A549 (cell line): ENCODE measurements around the gene DAGLA. TPM values are rescaled to one million over a fixed set of nuclear protein-coding genes. Genes with fewer than 3 reads are reported as not detected.

Experiments used
- ATAC-seq, 2 experiments: fragments of 200-7000 bp in 1 of 2; fragments of >200 bp in 1 of 2; cut with Nextera tagmentation in 1 of 2; cut with Tn5 transposase in 1 of 2; 3 replicates each; pipeline versions ENCODE4 v1.8.0 to v1.9.1; 2018 to 2020; ENCODE audit warnings: mild to moderate bottlenecking in 1 of 2, moderate library complexity in 1 of 2
- CTCF ChIA-PET: fragments of 300-600 bp; sonication (Branson Sonifier 250); formaldehyde crosslinking; extraction: SDS; loops from one replicate; lab custom pipeline; 2021; ENCODE audit warnings: antibody characterized with exemption, inconsistent platforms; lab: Yijun Ruan, JAX
- POLR2A ChIA-PET: fragments of 350-600 bp; formaldehyde crosslinking; extraction: SDS; loops from one replicate; lab custom pipeline; 2021; ENCODE audit warnings: antibody characterized with exemption, inconsistent platforms; lab: Yijun Ruan, JAX
- DNase-seq, 2 experiments: peaks; one replicate each; pipeline versions ENCODE4 v3.0.0 to v3.0.0-alpha.2; 2011 to 2016; ENCODE audit warnings: low read depth in 1 of 2, low spot score in 1 of 2
- FAIRE-seq: peaks from 2 replicates; lab custom pipeline; 2011; peaks lifted over from hg19 to GRCh38; lab: Jason Lieb, UNC
- H3K27ac ChIP-seq, 2 experiments: fragments of >200 bp; sonication (Bioruptor Twin); formaldehyde crosslinking; 3 replicates each; pipeline ENCODE4 v1.5.1; 2016 to 2017
- H3K4me1 ChIP-seq: fragments of >200 bp; sonication (Bioruptor Twin); formaldehyde crosslinking; 3 replicates; pipeline ENCODE4 v1.6.1; 2016
- H3K4me2 ChIP-seq: fragments of >200 bp; sonication (Bioruptor Twin); formaldehyde crosslinking; 3 replicates; pipeline ENCODE4 v1.6.1; 2016
- H3K4me3 ChIP-seq: fragments of >200 bp; sonication (Bioruptor Twin); formaldehyde crosslinking; 3 replicates; pipeline ENCODE4 v1.5.1; 2016
- H3K9me3 ChIP-seq: fragments of >200 bp; sonication (Bioruptor Twin); formaldehyde crosslinking; 3 replicates; pipeline ENCODE4 v1.6.1; 2016
- BHLHE40 ChIP-seq: IDR thresholded peaks from 2 replicates; pipeline ENCODE4 v1.6.1; 2012; ENCODE audit warnings: low read depth, low read length, inconsistent platforms
- CBX8 ChIP-seq: fragments of 200-600 bp; sonication (generic); IDR thresholded peaks from 2 replicates; pipeline ENCODE4 v1.6.1; 2016
- CEBPB ChIP-seq, 2 experiments: fragments of >200 bp in 1 of 2; sonication (Bioruptor Twin) in 1 of 2; formaldehyde crosslinking in 1 of 2; IDR thresholded peaks; 2 replicates each; pipeline ENCODE4 v1.6.1; 2012 to 2016
- CHD2 ChIP-seq: fragments of 150-350 bp; IDR thresholded peaks from 2 replicates; pipeline ENCODE4 v1.6.1; 2014; ENCODE audit warnings: low read length; ENCODE audit not compliant: partially characterized antibody
- EHMT2 ChIP-seq: fragments of 200-600 bp; sonication (generic); IDR thresholded peaks from 2 replicates; pipeline ENCODE4 v1.6.1; 2016; ENCODE audit warnings: antibody characterized with exemption, low read depth, mild to moderate bottlenecking, moderate library complexity
- FOSB ChIP-seq: fragments of 250-450 bp; sonication (Bioruptor Pico); IDR thresholded peaks from 2 replicates; pipeline ENCODE4 v1.5.0; 2020; ENCODE audit warnings: mild to moderate bottlenecking, moderate library complexity
- FOSL2 ChIP-seq, 2 experiments: fragments of 450-650 bp in 1 of 2; fragments of >200 bp in 1 of 2; sonication (Bioruptor Twin) in 1 of 2; formaldehyde crosslinking; IDR thresholded peaks; 2 replicates each; pipeline versions ENCODE4 v1.5.0 to v1.6.1; 2016 to 2020; ENCODE audit warnings: mild to moderate bottlenecking in 1 of 2, moderate library complexity in 1 of 2
- GATA3 ChIP-seq: IDR thresholded peaks from 2 replicates; pipeline ENCODE4 v1.6.1; 2012; ENCODE audit warnings: borderline replicate concordance
- HDAC2 ChIP-seq: fragments of 200-600 bp; sonication (generic); IDR thresholded peaks from 2 replicates; pipeline ENCODE4 v1.6.1; 2016
- HOXA7 ChIP-seq: fragments of 250-450 bp; sonication (Bioruptor Pico); IDR thresholded peaks from 2 replicates; pipeline ENCODE4 v1.5.0; 2020; ENCODE audit warnings: mild to moderate bottlenecking, moderate library complexity
- HOXB13 ChIP-seq: fragments of 250-450 bp; sonication (Bioruptor Pico); IDR thresholded peaks from 2 replicates; pipeline ENCODE4 v1.5.0; 2020; ENCODE audit warnings: low read depth, mild to moderate bottlenecking, moderate library complexity
- HOXB5 ChIP-seq: fragments of 250-450 bp; sonication (Bioruptor Pico); IDR thresholded peaks from 2 replicates; pipeline ENCODE4 v1.5.0; 2020; ENCODE audit warnings: mild to moderate bottlenecking, moderate library complexity
- KDM5A ChIP-seq: fragments of 200-600 bp; sonication (generic); IDR thresholded peaks from 2 replicates; pipeline ENCODE4 v1.6.1; 2016; ENCODE audit warnings: antibody characterized with exemption, mild to moderate bottlenecking
- MAFK ChIP-seq: fragments of 450-650 bp; IDR thresholded peaks from 2 replicates; pipeline ENCODE4 v1.6.1; 2014; ENCODE audit not compliant: partially characterized antibody
- MYC ChIP-seq: IDR thresholded peaks from 2 replicates; pipeline ENCODE4 v1.6.1; 2012; ENCODE audit warnings: mild to moderate bottlenecking, inconsistent platforms, low read length, improper control_type of control experiment, borderline replicate concordance
- NFE2L2 ChIP-seq: fragments of 150-350 bp; conservative IDR thresholded peaks from 2 replicates; pipeline ENCODE4 v1.6.1; 2014; ENCODE audit warnings: low read length
- NPAS2 ChIP-seq: fragments of 250-450 bp; sonication (Bioruptor Pico); IDR thresholded peaks from 2 replicates; pipeline ENCODE4 v1.8.0; 2022; ENCODE audit warnings: mild to moderate bottlenecking, moderate library complexity, borderline replicate concordance
- PHF8 ChIP-seq: fragments of 200-600 bp; sonication (generic); IDR thresholded peaks from 2 replicates; pipeline ENCODE4 v1.6.1; 2016; ENCODE audit warnings: low read depth, mild to moderate bottlenecking, antibody characterized with exemption, moderate library complexity, borderline replicate concordance
- RARB ChIP-seq: fragments of 250-450 bp; sonication (Bioruptor Pico); IDR thresholded peaks from 2 replicates; pipeline ENCODE4 v1.8.0; 2021; ENCODE audit warnings: mild to moderate bottlenecking, moderate library complexity
- SMC3 ChIP-seq: fragments of >200 bp; sonication (Bioruptor Twin); formaldehyde crosslinking; IDR thresholded peaks from 3 replicates; pipeline ENCODE4 v1.6.1; 2018; ENCODE audit warnings: inconsistent platforms
- SREBF2 ChIP-seq: fragments of 450-650 bp; IDR thresholded peaks from 2 replicates; pipeline ENCODE4 v1.6.1; 2014; ENCODE audit warnings: mild to moderate bottlenecking, moderate library complexity
- TP53 ChIP-seq: fragments of 250-450 bp; sonication (Bioruptor Pico); IDR thresholded peaks from 2 replicates; pipeline ENCODE4 v1.5.0; 2021; ENCODE audit warnings: mild to moderate bottlenecking, moderate library complexity
- ZSCAN20 ChIP-seq: fragments of 250-450 bp; sonication (Bioruptor Pico); IDR thresholded peaks from 2 replicates; pipeline ENCODE4 v1.8.0; 2022; ENCODE audit warnings: mild to moderate bottlenecking, moderate library complexity
- WGBS: methylation state at CpG from one replicate; pipeline ENCODE4 v1.1.6; 2017; ENCODE audit errors: missing lambda C conversion rate; 5-methylcytosine and 5-hydroxymethylcytosine counted together
- polyA plus RNA-seq, 4 experiments: library from polyadenylated mRNA; depleted of rRNA in 3 of 4; stranded (reverse); fragments of >200 nt; fragmentation: RNase III in 1 of 4; extraction: RNeasy Plus Mini Kit Qiagen cat#74134 plus additional on column Dnase treatment in 1 of 4; gene quantifications; 2 replicates in 3 of 4; 3 replicates in 1 of 4; pipeline ENCODE4 v1.2.3, GENCODE V29; 2011 to 2017
- TF ChIP-seq, protein P1 (sequence below): fragments of 250-450 bp; sonication (Bioruptor Pico); IDR thresholded peaks from 2 replicates; pipeline ENCODE4 v1.5.0; 2020; ENCODE audit warnings: low read depth, mild to moderate bottlenecking, moderate library complexity
- TF ChIP-seq, protein P2 (sequence below): IDR thresholded peaks from 2 replicates; pipeline ENCODE4 v1.6.1; 2012; ENCODE audit warnings: low read depth, borderline replicate concordance
- TF ChIP-seq, protein P3 (sequence below): fragments of >200 bp; sonication (Bioruptor Twin); formaldehyde crosslinking; IDR thresholded peaks from 2 replicates; pipeline ENCODE4 v1.6.1; 2016
- TF ChIP-seq, protein P4 (sequence below): fragments of 250-450 bp; sonication (Bioruptor Pico); IDR thresholded peaks from 2 replicates; pipeline ENCODE4 v1.5.0; 2021; ENCODE audit warnings: mild to moderate bottlenecking, moderate library complexity, borderline replicate concordance
- TF ChIP-seq, protein P5 (sequence below): fragments of 450-650 bp; IDR thresholded peaks from 2 replicates; pipeline ENCODE4 v1.6.1; 2014; ENCODE audit warnings: antibody characterized with exemption
- TF ChIP-seq, protein P6 (sequence below): fragments of 200-600 bp; sonication (generic); IDR thresholded peaks from 2 replicates; pipeline ENCODE4 v1.6.1; 2016; ENCODE audit warnings: antibody characterized with exemption, mild to moderate bottlenecking, moderate library complexity

DAGLA gene
- polyA plus RNA-seq, 2 of the 4 experiments (the other 2 are of a cell fraction) = 0.93 to 2.5 TPM

DNA sequence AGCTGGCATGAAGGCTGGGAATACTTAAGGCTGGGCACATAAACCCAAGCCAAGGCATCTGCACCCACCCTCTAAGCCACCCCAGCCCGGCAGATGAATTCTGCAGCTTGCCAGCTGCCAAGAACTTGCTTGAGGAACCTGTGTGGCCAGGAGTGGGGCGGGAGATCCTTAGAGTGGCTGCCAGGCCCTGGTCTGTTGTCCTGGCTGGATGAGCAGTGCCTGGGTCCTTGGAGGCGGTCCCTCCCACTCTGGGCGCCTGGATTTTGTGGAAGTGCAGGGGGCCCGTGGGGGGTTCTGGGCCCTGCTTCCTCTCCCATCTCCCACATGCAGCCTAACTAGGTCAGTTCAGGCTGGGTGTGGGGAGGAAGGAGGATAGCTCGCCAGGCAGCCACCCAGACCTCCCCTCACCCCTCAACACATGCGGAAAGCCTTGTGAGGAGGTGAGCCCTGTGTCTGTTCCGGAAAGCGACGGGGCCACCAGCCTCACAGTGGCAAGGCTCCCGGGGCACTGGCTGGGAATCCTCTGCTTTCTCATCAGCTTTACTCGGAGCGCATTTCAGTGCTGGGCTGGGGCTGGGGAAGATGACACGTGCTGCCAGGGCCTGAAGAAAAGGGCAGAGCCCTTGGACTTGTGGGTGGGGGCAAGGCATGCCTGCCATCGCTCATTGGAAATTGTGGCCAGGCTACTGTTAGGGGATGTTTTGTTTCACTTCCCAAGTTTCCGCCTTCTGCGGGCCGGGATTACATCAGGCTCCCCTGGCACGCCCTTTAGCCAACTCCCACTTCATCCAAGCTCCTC lies 8.4 kb downstream of the DAGLA start:
- WGBS = 79% methylated on average over 19 of the region's 19 CpGs
- FAIRE-seq = no peak

DNA sequence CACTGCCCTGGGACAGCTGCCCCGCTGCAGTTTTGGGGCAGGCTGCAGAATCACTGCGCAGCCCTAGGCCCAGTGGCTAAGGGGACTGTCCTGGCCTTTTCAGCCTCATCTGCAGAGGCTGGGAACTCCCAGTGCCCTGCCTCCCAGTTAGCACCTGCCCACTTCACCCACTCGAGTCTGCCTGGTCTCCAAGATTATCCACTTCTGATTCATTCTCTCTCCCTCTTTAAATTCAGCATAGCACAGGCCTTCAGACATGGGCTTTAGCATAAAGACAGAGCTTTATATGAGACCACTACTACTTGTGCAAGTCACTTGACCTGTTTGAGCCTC lies 8.9 kb downstream of the DAGLA start:
- WGBS = 83% methylated on average over 3 of the region's 3 CpGs
- ATAC-seq (no peak), FAIRE-seq (no peak), DNase-seq (no peak)
- no peak overlapping the region for H3K4me3 ChIP-seq
- no peak overlapping the region for H3K4me2 ChIP-seq
- POLR2A ChIA-PET = no interaction called here
- H3K27ac ChIP-seq = peak overlapping the region in 1 of 2 experiments; percentile 65; a peak in 3 of 6 replicates
- CTCF ChIA-PET = interaction anchor here (1.1 to 5.0 kb wide), 7 partner anchors 9 to 44 kb away, joined by 3 to 15 read pairs (median 4); partner anchors contain the start of gene DAGLA
- peaks cover 16% of the 10 kb centered on the region for H3K4me1 ChIP-seq
- H3K9me3 ChIP-seq = no peaks in the 10 kb centered on the region
- TF ChIP-seq FOSL2 (IDR thresholded peaks at IDR 0.05) (no peak), FOSL2 (CRISPR knock-in tag; IDR thresholded peaks at IDR 0.05) (no peak), HOXB5 (no peak), EHMT2 (no peak), CHD2 (no peak), GATA3 (no peak), CEBPB (IDR thresholded peaks at IDR 0.05) (no peak), PHF8 (no peak), RARB (no peak), HDAC2 (no peak), MAFK (no peak), FOSB (no peak), BHLHE40 (no peak), ZSCAN20 (CRISPR knock-in tag) (no peak), HOXA7 (no peak), NFE2L2 (no peak), MYC (no peak)
- TF ChIP-seq, protein P1, sequence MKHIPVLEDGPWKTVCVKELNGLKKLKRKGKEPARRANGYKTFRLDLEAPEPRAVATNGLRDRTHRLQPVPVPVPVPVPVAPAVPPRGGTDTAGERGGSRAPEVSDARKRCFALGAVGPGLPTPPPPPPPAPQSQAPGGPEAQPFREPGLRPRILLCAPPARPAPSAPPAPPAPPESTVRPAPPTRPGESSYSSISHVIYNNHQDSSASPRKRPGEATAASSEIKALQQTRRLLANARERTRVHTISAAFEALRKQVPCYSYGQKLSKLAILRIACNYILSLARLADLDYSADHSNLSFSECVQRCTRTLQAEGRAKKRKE (CRISPR knock-in tag) = no peak
- TF ChIP-seq, protein P2, sequence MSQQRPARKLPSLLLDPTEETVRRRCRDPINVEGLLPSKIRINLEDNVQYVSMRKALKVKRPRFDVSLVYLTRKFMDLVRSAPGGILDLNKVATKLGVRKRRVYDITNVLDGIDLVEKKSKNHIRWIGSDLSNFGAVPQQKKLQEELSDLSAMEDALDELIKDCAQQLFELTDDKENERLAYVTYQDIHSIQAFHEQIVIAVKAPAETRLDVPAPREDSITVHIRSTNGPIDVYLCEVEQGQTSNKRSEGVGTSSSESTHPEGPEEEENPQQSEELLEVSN = no peak

More for the DNA sequence above, 8.4 kb downstream of the DAGLA start:
- POLR2A ChIA-PET = no interaction called here
- Histone ChIP-seq H3K9me3 (no peaks in the 10 kb centered on the region), H3K4me2 (no peak overlapping the region), H3K4me3 (no peak overlapping the region), H3K27ac (peak overlapping the region in 1 of 2 experiments; percentile 65; a peak in 3 of 6 replicates), H3K4me1 (peaks cover 10% of the 10 kb centered on the region)
- DNase-seq = no peak
- TF ChIP-seq HOXB5 (no peak), SMC3 (no peak), TP53 (CRISPR knock-in tag) (no peak), CBX8 (no peak), SREBF2 (no peak), NPAS2 (CRISPR knock-in tag) (no peak), HOXB13 (no peak), KDM5A (no peak)
- TF ChIP-seq, protein P3, sequence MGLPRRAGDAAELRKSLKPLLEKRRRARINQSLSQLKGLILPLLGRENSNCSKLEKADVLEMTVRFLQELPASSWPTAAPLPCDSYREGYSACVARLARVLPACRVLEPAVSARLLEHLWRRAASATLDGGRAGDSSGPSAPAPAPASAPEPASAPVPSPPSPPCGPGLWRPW = no peak
- TF ChIP-seq, protein P4, sequence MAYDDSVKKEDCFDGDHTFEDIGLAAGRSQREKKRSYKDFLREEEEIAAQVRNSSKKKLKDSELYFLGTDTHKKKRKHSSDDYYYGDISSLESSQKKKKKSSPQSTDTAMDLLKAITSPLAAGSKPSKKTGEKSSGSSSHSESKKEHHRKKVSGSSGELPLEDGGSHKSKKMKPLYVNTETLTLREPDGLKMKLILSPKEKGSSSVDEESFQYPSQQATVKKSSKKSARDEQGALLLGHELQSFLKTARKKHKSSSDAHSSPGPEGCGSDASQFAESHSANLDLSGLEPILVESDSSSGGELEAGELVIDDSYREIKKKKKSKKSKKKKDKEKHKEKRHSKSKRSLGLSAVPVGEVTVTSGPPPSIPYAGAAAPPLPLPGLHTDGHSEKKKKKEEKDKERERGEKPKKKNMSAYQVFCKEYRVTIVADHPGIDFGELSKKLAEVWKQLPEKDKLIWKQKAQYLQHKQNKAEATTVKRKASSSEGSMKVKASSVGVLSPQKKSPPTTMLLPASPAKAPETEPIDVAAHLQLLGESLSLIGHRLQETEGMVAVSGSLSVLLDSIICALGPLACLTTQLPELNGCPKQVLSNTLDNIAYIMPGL (CRISPR knock-in tag) = no peak
- TF ChIP-seq, protein P5, sequence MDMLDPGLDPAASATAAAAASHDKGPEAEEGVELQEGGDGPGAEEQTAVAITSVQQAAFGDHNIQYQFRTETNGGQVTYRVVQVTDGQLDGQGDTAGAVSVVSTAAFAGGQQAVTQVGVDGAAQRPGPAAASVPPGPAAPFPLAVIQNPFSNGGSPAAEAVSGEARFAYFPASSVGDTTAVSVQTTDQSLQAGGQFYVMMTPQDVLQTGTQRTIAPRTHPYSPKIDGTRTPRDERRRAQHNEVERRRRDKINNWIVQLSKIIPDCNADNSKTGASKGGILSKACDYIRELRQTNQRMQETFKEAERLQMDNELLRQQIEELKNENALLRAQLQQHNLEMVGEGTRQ = no peak
- TF ChIP-seq, protein P6, sequence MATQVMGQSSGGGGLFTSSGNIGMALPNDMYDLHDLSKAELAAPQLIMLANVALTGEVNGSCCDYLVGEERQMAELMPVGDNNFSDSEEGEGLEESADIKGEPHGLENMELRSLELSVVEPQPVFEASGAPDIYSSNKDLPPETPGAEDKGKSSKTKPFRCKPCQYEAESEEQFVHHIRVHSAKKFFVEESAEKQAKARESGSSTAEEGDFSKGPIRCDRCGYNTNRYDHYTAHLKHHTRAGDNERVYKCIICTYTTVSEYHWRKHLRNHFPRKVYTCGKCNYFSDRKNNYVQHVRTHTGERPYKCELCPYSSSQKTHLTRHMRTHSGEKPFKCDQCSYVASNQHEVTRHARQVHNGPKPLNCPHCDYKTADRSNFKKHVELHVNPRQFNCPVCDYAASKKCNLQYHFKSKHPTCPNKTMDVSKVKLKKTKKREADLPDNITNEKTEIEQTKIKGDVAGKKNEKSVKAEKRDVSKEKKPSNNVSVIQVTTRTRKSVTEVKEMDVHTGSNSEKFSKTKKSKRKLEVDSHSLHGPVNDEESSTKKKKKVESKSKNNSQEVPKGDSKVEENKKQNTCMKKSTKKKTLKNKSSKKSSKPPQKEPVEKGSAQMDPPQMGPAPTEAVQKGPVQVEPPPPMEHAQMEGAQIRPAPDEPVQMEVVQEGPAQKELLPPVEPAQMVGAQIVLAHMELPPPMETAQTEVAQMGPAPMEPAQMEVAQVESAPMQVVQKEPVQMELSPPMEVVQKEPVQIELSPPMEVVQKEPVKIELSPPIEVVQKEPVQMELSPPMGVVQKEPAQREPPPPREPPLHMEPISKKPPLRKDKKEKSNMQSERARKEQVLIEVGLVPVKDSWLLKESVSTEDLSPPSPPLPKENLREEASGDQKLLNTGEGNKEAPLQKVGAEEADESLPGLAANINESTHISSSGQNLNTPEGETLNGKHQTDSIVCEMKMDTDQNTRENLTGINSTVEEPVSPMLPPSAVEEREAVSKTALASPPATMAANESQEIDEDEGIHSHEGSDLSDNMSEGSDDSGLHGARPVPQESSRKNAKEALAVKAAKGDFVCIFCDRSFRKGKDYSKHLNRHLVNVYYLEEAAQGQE = no peak
- ATAC-seq = peak in 1 of 2 experiments; percentile 40; a peak in 3 of 6 replicates
- CTCF ChIA-PET = interaction anchor here (1.1 to 5.0 kb wide), 6 partner anchors 8 to 172 kb away, joined by 3 to 15 read pairs (median 6); partner anchors contain the start of gene DAGLA
